SK-N-SH (cell line): Measurements from ENCODE around the gene SPINT3. TPM values are rescaled to one million over a fixed set of nuclear protein-coding genes. Genes with fewer than 3 reads are reported as not detected.

Experiments
- CTCF ChIA-PET: fragments of 300-600, 350-600 bp; formaldehyde crosslinking; extraction: SDS; loops from one replicate; lab custom pipeline; 2021; lab: Yijun Ruan, JAX
- POLR2A ChIA-PET: fragments of 350-600 bp; sonication (Branson Sonifier 250); formaldehyde crosslinking; extraction: SDS; loops from one replicate; lab custom pipeline; 2020; ENCODE audit warnings: antibody characterized with exemption, inconsistent platforms; lab: Yijun Ruan, JAX
- DNase-seq: peaks from one replicate; pipeline ENCODE4 v3.0.0; 2012
- H2AFZ ChIP-seq: fragments of 200-600 bp; sonication (generic); 2 replicates; pipeline ENCODE4 v1.8.1; 2016; ENCODE audit warnings: antibody characterized with exemption, mild to moderate bottlenecking, low read depth
- H3F3A ChIP-seq: fragments of 200-600 bp; sonication (generic); replicated peaks from 2 replicates; pipeline ENCODE3; 2016; ENCODE audit warnings: antibody characterized with exemption, mild to moderate bottlenecking; ENCODE audit not compliant: insufficient read depth
- H3K27ac ChIP-seq, 2 experiments: fragments of 200-500 bp in 1 of 2; fragments of 200-600 bp in 1 of 2; sonication (Bioruptor generic) in 1 of 2; sonication (generic), shearing (Covaris generic) in 1 of 2; 2 replicates each; pipeline versions ENCODE4 v1.5.1 to v1.6.1; 2014 to 2016; ENCODE audit warnings: low read depth in 2 of 2, inconsistent platforms in 1 of 2, low read length in 1 of 2, mild to moderate bottlenecking in 1 of 2, mixed read lengths in 1 of 2
- H3K27me3 ChIP-seq: fragments of 200-600 bp; sonication (generic), shearing (Covaris generic); 2 replicates; pipeline ENCODE4 v1.6.1; 2016; ENCODE audit warnings: mixed run types; ENCODE audit not compliant: insufficient read depth
- H3K36me3 ChIP-seq, 2 experiments: fragments of 200-500 bp in 1 of 2; fragments of 200-600 bp in 1 of 2; sonication (Bioruptor generic) in 1 of 2; sonication (generic) in 1 of 2; replicated peaks in 1 of 2; 2 replicates each; pipeline versions ENCODE3 to v1.5.1; 2014 to 2016; ENCODE audit warnings: low read length in 1 of 2, mild to moderate bottlenecking in 1 of 2; ENCODE audit not compliant: insufficient read depth in 2 of 2, control insufficient read depth in 1 of 2
- H3K4me1 ChIP-seq, 2 experiments: fragments of 200-500 bp in 1 of 2; fragments of 200-600 bp in 1 of 2; sonication (Bioruptor generic) in 1 of 2; sonication (generic), shearing (Covaris generic) in 1 of 2; 2 replicates each; pipeline versions ENCODE4 v1.5.1 to v1.6.1; 2014 to 2016; ENCODE audit warnings: low read depth in 1 of 2, low read length in 1 of 2, mixed run types in 1 of 2; ENCODE audit not compliant: insufficient read depth in 2 of 2, control insufficient read depth in 1 of 2
- H3K4me2 ChIP-seq: fragments of 200-600 bp; sonication (generic), shearing (Covaris generic); 2 replicates; pipeline ENCODE4 v1.6.1; 2017; ENCODE audit warnings: mixed run types
- H3K4me3 ChIP-seq, 2 experiments: fragments of 200-500 bp in 1 of 2; fragments of 200-600 bp in 1 of 2; sonication (Bioruptor generic) in 1 of 2; sonication (generic), shearing (Covaris generic) in 1 of 2; 2 replicates each; pipeline versions ENCODE4 v1.5.1 to v1.8.1; 2014 to 2016; ENCODE audit warnings: low read depth in 2 of 2, inconsistent platforms in 1 of 2, low read length in 1 of 2, mild to moderate bottlenecking in 1 of 2, mixed read lengths in 1 of 2, moderate library complexity in 1 of 2
- H3K79me2 ChIP-seq: fragments of 200-600 bp; sonication (generic); 2 replicates; pipeline ENCODE4 v1.8.1; 2017; ENCODE audit warnings: mild to moderate bottlenecking; ENCODE audit not compliant: insufficient read depth
- H3K9ac ChIP-seq: fragments of 200-600 bp; sonication (generic); 2 replicates; pipeline ENCODE4 v1.6.1; 2017; ENCODE audit warnings: mixed run types
- H3K9me2 ChIP-seq: fragments of 200-600 bp; sonication (generic); 2 replicates; pipeline ENCODE4 v1.6.1; 2017; ENCODE audit warnings: mixed run types
- H3K9me3 ChIP-seq: fragments of 200-600 bp; sonication (generic); 2 replicates; pipeline ENCODE4 v1.6.1; 2017; ENCODE audit warnings: mixed run types, mild to moderate bottlenecking, moderate library complexity
- H4K20me1 ChIP-seq: fragments of 200-600 bp; sonication (generic); 2 replicates; pipeline ENCODE4 v1.6.1; 2017; ENCODE audit warnings: mild to moderate bottlenecking, mixed run types; ENCODE audit not compliant: insufficient read depth
- CTCF ChIP-seq: fragments of 200-600 bp; sonication (generic); IDR thresholded peaks from 2 replicates; pipeline ENCODE4 v1.6.1; 2017; ENCODE audit warnings: antibody characterized with exemption, mild to moderate bottlenecking, moderate library complexity
- EP300 ChIP-seq, 2 experiments: IDR thresholded peaks; 2 replicates each; pipeline versions ENCODE4 v1.4.0 to v1.6.1; 2012; ENCODE audit warnings: borderline replicate concordance in 1 of 2, low read depth in 1 of 2, low read length in 1 of 2
- EZH2phosphoT487 ChIP-seq: fragments of 200-600 bp; sonication (generic); IDR thresholded peaks from 2 replicates; pipeline ENCODE4 v1.6.1; 2017; ENCODE audit warnings: low read depth, mixed run types, mild to moderate bottlenecking, antibody characterized with exemption, moderate library complexity, borderline replicate concordance
- FOXJ3 ChIP-seq: sonication (generic); formaldehyde crosslinking; IDR thresholded peaks from 2 replicates; pipeline ENCODE4 v1.5.1; 2020; ENCODE audit warnings: mild to moderate bottlenecking, missing genetic modification reagents
- GATA2 ChIP-seq: sonication (generic); formaldehyde crosslinking; IDR thresholded peaks from 2 replicates; pipeline ENCODE4 v1.5.0; 2020; ENCODE audit warnings: mild to moderate bottlenecking, missing genetic modification reagents
- JUND ChIP-seq: IDR thresholded peaks from 2 replicates; pipeline ENCODE4 v1.4.0; 2012
- MAX ChIP-seq: IDR thresholded peaks from 2 replicates; pipeline ENCODE4 v1.4.0; 2012; ENCODE audit warnings: low read depth
- MXI1 ChIP-seq: IDR thresholded peaks from 2 replicates; pipeline ENCODE4 v1.6.1; 2012; ENCODE audit warnings: mild to moderate bottlenecking, low read depth, low read length, improper control_type of control experiment
- PBX3 ChIP-seq: IDR thresholded peaks from 2 replicates; pipeline ENCODE4; 2012
- POLR2AphosphoS5 ChIP-seq: IDR thresholded peaks from 2 replicates; pipeline ENCODE4 v1.6.1; 2012; ENCODE audit warnings: low read depth, low read length
- RAD21 ChIP-seq: IDR thresholded peaks from 2 replicates; pipeline ENCODE4 v1.6.1; 2012; ENCODE audit warnings: mild to moderate bottlenecking, low read length
- RCOR1 ChIP-seq: fragments of 150-350 bp; IDR thresholded peaks from 2 replicates; pipeline ENCODE4 v1.6.1; 2017; ENCODE audit warnings: antibody characterized with exemption, low read length
- REST ChIP-seq: IDR thresholded peaks from 2 replicates; pipeline ENCODE4 v1.6.1; 2012; ENCODE audit warnings: mild to moderate bottlenecking, low read depth, low read length, moderate library complexity
- SMC3 ChIP-seq: IDR thresholded peaks from 2 replicates; pipeline ENCODE4 v1.6.1; 2012; ENCODE audit warnings: low read depth, low read length, improper control_type of control experiment
- TAF1 ChIP-seq: IDR thresholded peaks from 2 replicates; pipeline ENCODE4 v1.6.1; 2012; ENCODE audit warnings: low read depth, mild to moderate bottlenecking, low read length, moderate library complexity, borderline replicate concordance
- TEAD4 ChIP-seq: IDR thresholded peaks from 2 replicates; pipeline ENCODE4 v1.4.0; 2012; ENCODE audit warnings: mild to moderate bottlenecking, borderline replicate concordance; ENCODE audit not compliant: insufficient read depth
- USF2 ChIP-seq: fragments of 150-350 bp; IDR thresholded peaks from 2 replicates; pipeline ENCODE4 v1.6.1; 2017; ENCODE audit warnings: antibody characterized with exemption, low read length, low read depth, borderline replicate concordance
- WGBS: methylation state at CpG from one replicate; pipeline ENCODE4 v1.1.6; 2017; ENCODE audit warnings: low lambda C conversion rate; 5-methylcytosine and 5-hydroxymethylcytosine counted together
- polyA plus RNA-seq, 3 experiments: library from polyadenylated mRNA; depleted of rRNA; stranded (reverse); fragments of >200 nt; gene quantifications; 2 replicates each; pipeline ENCODE4 v1.2.3, GENCODE V29; 2012

Gene SPINT3
- polyA plus RNA-seq, 1 of the 3 experiments (the other 2 are of a cell fraction) = not detected

- Histone ChIP-seq H3K9me2 (no peaks in the 10 kb centered on the region), H3K4me3 (no peak overlapping the region), H2AFZ (no peak overlapping the region)
- no peak for TF ChIP-seq FOXJ3 (CRISPR knock-in tag)
- TF ChIP-seq SMC3 = no peak
- TF ChIP-seq TAF1 = no peak
- TF ChIP-seq PBX3 = no peak
- no peak for TF ChIP-seq RCOR1
- no peak for TF ChIP-seq EZH2phosphoT487
- TF ChIP-seq RAD21 = no peak
- TF ChIP-seq CTCF = no peak
- TF ChIP-seq, all 33 proteins: peak for 0
- H3K4me2 ChIP-seq = no peak overlapping the region
- CTCF ChIA-PET = interaction anchor here (0.9 kb wide), 1 partner anchor 20 kb away, joined by 3 read pairs; no protein-coding TSS in a partner anchor
- no peaks in the 10 kb centered on the region for H3K79me2 ChIP-seq
- no peaks in the 10 kb centered on the region; the same call in 1 of the 2 replicates for H3K27me3 ChIP-seq
- H3K36me3 ChIP-seq = no peaks in the 10 kb centered on the region
- POLR2A ChIA-PET = no interaction called here
- no peaks in the 10 kb centered on the region for H4K20me1 ChIP-seq
- no peak overlapping the region for H3K27ac ChIP-seq
- H3K9me3 ChIP-seq = no peaks in the 10 kb centered on the region
- 53% methylated on average over 2 of the region's 2 CpGs for WGBS
- H3K9ac ChIP-seq = no peak overlapping the region
- H3F3A ChIP-seq = peaks cover 6% of the 10 kb centered on the region
- no peaks in the 10 kb centered on the region for H3K4me1 ChIP-seq
- DNase-seq = no peak
These were observed 9.0 kb downstream of the SPINT3 start for GRCh38 chr20:45506398-45506797.

- no peaks in the 10 kb centered on the region for H3K9me3 ChIP-seq
- H2AFZ ChIP-seq = no peak overlapping the region
- H3K9me2 ChIP-seq = no peaks in the 10 kb centered on the region
- 14% methylated on average over 2 of the region's 2 CpGs for WGBS
- POLR2A ChIA-PET = no interaction called here
- no peak overlapping the region for H3K27ac ChIP-seq
- H3K4me1 ChIP-seq = no peaks in the 10 kb centered on the region
- no peaks in the 10 kb centered on the region for H3K79me2 ChIP-seq
- CTCF ChIA-PET = no interaction called here
- H3K9ac ChIP-seq = no peak overlapping the region
- H3K4me3 ChIP-seq = no peak overlapping the region
- H3K36me3 ChIP-seq = no peaks in the 10 kb centered on the region
- peaks cover 6% of the 10 kb centered on the region for H3F3A ChIP-seq
- no peak overlapping the region for H3K4me2 ChIP-seq
- no peak for DNase-seq
- H4K20me1 ChIP-seq = no peaks in the 10 kb centered on the region
- peaks cover 10% of the 10 kb centered on the region; the same call in 1 of the 2 replicates for H3K27me3 ChIP-seq
- TF ChIP-seq EP300 (IDR thresholded peaks at IDR 0.05; ENCODE audit: borderline replicate concordance in 1 of 2, low read depth in 1 of 2, low read length in 1 of 2) (no peak), PBX3 (no peak), MXI1 (no peak), SMC3 (no peak), RCOR1 (no peak), REST (no peak), JUND (no peak), USF2 (no peak), POLR2AphosphoS5 (no peak), MAX (no peak), TEAD4 (no peak), GATA2 (CRISPR knock-in tag) (no peak), RAD21 (no peak)
These were observed 12.0 kb downstream of the SPINT3 start for GRCh38 chr20:45503403-45503802.
